Activated CD8-positive, alpha-beta memory T cell treated with anti-CD3 and anti-CD28 coated beads for 36 hours (primary cell): ENCODE results near the gene PTPRT. TPM values are rescaled to one million over a fixed set of nuclear protein-coding genes. Genes with fewer than 3 reads are reported as not detected.

Experiments used
- CTCF ChIA-PET: fragments of 350-600 bp; sonication (Branson Sonifier 250); formaldehyde crosslinking; loops from one replicate; lab custom pipeline; 2021; ENCODE audit warnings: antibody characterized with exemption; lab: Charles Lee
- POLR2A ChIA-PET: fragments of 350-600 bp; sonication (Branson Sonifier 250); formaldehyde crosslinking; loops from one replicate; lab custom pipeline; 2021; ENCODE audit warnings: antibody characterized with exemption; lab: Charles Lee
- total RNA-seq, 2 experiments: library from RNA; stranded (reverse); gene quantifications; one replicate each; pipeline ENCODE4 v1.2.3, GENCODE V29; 2021

PTPRT gene
- total RNA-seq, 2 experiments from 2014 or later, result not detected

GRCh38 chr20:42159808-42160207 lies 1029.9 kb downstream of the PTPRT start:
- POLR2A ChIA-PET, result no interaction called here
- CTCF ChIA-PET, result no interaction called here

- ChIA-PET POLR2A (no interaction called here), CTCF (no interaction called here)
These were observed 1031.4 kb downstream of the PTPRT start for GRCh38 chr20:42158272-42158671.

DNA sequence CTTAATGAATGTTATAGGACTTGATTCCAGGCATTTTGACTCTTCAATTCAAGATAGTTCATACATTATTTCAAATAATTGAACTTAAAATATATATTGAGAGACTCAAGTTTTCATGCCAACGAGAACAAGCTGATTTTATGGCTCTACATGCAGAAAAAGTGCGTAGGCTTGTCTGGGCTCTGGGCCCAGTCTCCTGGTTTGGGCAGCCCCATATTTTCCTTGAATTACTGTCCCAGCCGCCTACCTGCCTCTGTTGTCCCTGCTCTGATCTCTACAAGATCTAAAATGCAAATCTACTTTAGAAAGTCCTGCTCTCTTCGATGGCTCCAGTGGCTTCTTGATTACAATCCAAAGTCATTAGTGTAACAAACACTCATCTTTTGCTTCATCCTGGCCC lies 1034.1 kb downstream of the PTPRT start:
- POLR2A ChIA-PET, result no interaction called here
- CTCF ChIA-PET, result no interaction called here

- ChIA-PET CTCF (no interaction called here), POLR2A (no interaction called here)
These were observed 1037.1 kb downstream of the PTPRT start for GRCh38 chr20:42152575-42152974.

DNA sequence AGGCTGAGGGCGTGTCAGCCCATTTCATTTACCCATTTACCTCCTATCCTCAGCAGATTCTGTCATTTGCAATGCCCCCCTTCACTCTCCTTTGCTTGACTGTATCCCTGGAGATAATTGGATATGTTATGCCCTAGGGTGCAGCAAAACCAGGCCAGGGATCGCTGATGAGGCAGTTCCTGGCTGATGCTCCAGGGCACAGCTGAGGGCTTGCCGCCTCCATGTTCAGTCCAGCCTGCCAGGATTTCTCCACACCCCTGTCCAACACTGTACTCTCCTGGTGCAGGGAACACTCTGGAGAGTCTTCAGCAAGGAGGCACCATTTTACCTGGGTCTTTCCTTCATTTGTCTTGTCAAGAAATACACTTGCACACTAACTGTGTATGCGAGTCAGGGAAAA lies 1039.5 kb downstream of the PTPRT start:
- ChIA-PET POLR2A (no interaction called here), CTCF (no interaction called here)

- ChIA-PET POLR2A (no interaction called here), CTCF (no interaction called here)
These were observed 1051.0 kb downstream of the PTPRT start for GRCh38 chr20:42138729-42139128.

DNA sequence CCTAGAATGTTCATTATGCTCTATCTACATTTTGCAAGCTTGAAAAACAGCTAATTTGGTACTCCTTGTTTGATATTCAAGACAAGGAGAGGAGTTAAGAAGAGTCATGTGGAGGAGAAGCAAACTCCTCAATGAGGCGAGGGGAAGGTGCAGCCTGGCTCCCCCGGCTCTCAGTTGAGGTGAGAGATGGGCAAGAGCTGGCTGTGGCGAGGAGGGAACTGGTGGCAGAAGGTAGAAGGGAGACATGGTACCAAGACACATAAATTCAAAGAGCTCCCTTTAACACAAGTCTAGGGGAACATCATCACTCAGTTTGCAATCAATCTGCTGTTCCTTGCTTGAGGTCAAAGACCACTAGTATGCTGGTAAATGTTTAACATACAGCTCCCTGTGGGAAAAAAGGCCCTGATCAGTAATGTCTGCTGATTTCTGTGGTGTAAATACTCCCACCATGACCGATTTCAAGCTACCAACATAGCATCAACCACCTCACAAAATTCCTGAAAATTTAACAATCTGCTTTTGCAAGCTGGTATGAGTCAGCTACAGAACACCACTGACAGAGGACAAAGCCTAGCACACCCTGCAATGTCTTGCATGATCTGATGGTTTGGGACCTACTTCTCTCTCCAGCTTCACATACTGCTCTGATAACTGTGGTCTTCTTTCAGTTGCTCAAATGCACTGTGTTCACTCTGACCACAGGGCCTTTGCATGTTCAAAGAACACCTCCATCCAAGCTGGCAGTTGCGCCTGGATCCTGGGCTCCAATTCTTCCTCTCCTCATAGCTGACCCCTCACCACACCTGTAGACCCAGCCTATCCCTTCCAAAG lies 1055.2 kb downstream of the PTPRT start:
- POLR2A ChIA-PET, result no interaction called here
- CTCF ChIA-PET, result no interaction called here

GRCh38 chr20:42130810-42131596 lies 1058.7 kb downstream of the PTPRT start:
- CTCF ChIA-PET, result no interaction called here

DNA sequence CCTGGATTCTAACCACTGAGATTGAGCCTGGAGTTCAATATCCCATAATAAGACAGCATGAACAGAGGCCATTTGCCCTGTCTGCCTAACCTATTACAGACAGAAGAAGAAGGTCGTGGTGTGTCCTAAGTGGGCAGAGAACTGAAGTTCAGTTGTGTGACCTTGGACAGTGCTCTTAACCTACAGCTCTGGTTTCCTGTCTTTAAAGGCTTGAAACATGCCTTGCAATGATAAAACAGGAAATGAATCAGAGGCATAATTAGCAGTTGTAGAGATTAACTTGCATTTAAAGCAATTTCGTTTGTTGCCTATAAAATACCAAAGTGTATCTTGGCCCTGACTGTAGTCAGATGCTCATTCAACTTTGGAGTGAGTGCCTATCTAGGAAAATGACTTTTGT lies 1064.3 kb downstream of the PTPRT start:
- POLR2A ChIA-PET, result no interaction called here
- CTCF ChIA-PET, result no interaction called here

More at GRCh38 chr20:42130810-42131596, 1058.7 kb downstream of the PTPRT start:
- POLR2A ChIA-PET, result no interaction called here

DNA sequence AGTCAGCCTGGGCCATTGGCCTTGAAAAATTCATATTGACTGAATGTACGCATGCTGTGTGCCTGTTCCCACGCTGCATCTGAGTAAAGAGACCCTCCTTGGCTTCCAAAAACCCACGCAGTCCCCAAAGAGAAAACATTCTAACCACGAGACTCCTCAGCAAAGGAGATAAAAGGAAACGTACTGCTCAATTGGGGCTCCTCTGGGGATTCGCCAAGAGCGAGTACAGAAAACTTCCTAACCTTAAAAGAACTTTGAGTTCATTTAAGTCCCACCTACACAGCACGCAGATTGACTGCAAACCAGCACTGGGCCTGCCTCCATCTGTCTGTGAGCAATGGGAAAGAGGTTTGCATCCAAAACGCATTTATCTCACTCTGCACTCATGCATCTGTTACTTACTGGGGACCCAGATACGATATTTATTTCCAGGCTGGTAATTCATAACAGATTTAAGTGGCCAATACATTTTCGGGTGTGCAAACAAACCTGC lies 1065.7 kb downstream of the PTPRT start:
- POLR2A ChIA-PET, result no interaction called here
- CTCF ChIA-PET, result no interaction called here

DNA sequence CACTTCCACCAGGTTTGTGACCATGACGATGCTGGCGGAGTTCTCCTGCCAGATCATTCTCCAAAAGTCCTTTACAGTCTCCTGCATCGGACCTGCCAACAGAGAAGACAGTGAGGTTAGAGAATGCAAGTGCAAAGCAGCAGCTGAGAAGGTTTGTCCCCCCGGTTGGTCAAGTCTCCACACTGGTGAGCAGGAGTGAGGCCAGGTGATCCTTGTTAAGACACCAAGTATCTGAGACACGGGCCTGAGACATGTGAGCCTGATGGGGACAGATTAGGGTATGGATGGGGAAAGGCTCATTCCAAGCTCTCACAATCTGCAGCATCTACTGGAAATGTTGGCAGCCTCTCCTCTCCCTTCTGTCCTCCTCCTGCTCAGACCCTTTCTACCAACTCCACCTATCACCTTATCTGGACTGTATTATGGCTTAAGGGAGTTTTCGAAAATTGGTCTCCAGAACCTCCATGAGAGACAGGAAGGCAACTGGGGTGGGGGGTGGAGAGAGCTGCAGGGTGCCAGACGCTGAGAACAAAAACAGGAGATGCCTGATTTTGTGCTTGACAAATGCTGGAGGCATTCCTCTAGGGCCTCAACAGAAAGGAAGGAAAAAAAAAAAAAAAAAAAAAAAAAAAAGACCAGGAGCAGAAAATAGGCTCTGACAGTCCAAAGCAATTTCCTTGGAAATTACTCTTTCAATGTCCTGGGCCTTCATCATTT lies 1071.1 kb downstream of the PTPRT start:
- POLR2A ChIA-PET, result no interaction called here
- CTCF ChIA-PET, result no interaction called here

DNA sequence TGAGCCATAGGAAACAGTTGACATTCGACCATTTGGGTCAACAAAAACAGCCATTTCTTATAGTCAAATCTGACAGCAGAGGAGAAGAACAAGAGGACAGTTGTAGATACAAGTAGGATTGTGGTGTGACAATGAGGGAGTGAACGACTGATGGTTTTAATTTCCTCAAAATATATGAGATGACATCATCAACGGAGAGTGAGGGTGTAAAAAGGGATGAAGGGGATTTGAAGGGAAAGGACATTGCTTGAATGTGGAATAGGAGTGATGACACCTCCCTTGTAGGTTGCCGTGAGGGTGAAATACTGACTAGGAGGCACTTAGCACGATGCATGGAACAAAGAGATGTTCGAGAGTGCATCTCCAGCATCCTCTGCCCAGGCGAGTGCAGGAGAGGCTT lies 1071.7 kb downstream of the PTPRT start:
- POLR2A ChIA-PET, result no interaction called here
- CTCF ChIA-PET, result no interaction called here

DNA sequence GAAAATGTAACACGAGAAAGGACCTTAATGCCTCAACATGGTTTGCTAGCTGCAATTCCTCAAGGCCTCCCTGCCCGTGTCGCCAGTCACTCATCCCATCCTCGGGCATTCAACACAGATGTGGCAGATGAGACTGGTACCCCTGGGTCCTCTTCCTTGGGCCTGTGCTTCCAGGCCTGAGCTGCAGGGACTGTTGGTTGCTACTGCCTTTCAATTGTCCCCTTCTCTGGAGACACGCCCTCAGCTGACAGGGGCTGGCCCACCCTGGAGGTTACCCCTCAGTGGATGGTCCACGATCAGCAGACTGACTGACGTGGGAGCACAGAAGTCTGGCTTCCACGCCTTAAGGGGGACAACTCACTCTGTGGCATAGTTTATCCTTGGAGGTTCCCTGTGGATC lies 1076.5 kb downstream of the PTPRT start:
- ChIA-PET CTCF (no interaction called here), POLR2A (no interaction called here)

DNA sequence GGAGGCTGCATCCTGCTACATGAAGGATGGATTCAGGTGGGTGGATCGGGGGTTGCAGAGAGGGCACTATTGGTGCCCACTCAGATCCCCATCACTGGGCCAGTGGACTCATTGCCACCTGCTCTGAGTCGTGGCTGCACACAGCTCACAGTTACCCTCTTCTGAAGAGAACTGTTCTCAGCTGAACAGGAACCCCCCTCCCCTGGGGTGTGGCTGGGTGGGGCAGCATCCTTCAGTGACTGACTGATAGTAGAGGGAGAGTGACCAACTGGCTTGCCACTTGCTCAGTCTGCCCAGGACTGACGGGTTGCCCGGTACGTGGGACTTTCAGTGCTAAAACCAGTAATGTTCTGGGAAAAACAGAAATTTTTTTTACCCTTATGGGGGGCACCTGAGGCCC lies 1077.5 kb downstream of the PTPRT start:
- CTCF ChIA-PET, result no interaction called here
- POLR2A ChIA-PET, result no interaction called here

- ChIA-PET POLR2A (no interaction called here), CTCF (no interaction called here)
These were observed 1078.4 kb downstream of the PTPRT start for GRCh38 chr20:42111349-42111748.

- CTCF ChIA-PET, result no interaction called here
These were observed 1079.4 kb downstream of the PTPRT start for GRCh38 chr20:42110301-42110700.

DNA sequence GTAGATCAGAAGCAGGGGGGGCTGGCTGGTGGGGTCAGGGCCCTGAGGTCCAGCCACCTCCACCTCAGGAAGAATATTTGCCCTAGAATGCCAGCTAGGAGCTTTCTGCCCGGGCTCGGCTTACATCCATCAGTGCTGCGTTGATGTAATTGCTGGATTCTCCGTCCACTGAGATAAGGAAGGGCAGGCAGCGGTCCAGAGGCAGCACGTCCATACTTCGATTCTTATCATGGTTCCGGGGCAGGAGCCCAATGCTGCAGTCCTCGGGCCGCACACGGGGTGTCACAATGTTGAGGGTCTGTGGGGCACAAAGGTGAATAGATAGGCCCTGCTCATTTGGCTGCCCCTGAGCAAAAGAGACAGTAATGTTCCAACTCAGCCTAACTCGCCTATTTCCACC lies 1087.7 kb downstream of the PTPRT start:
- CTCF ChIA-PET, result no interaction called here
- POLR2A ChIA-PET, result no interaction called here

More at GRCh38 chr20:42110301-42110700, 1079.4 kb downstream of the PTPRT start:
- POLR2A ChIA-PET, result no interaction called here

DNA sequence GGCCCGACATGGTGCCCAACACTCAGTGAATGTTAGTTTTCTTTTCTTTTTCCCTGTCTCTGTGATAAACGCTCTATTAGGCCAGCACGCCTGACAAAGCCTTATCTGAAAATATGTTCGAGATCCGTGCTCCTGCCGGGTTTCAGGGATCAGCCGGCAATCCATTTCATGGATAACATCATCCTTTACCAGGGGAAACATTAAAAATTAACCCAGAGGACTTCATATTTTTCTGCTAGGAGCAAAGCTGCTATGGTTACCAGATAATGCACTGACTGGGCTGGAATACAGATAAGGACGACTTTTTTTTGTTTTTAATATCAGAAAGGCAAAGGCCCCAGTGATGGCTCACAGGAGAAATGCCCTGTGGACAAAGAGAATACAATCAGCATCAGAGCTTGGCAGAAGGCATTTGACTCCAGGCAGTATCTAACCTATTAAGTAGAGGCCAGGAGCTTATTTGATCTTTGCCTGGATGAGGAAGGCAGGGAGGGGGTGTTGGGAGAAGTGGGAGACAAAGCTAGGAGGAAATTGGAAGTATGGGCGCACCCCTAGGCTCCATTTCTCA lies 1089.5 kb downstream of the PTPRT start:
- ChIA-PET POLR2A (no interaction called here), CTCF (no interaction called here)

DNA sequence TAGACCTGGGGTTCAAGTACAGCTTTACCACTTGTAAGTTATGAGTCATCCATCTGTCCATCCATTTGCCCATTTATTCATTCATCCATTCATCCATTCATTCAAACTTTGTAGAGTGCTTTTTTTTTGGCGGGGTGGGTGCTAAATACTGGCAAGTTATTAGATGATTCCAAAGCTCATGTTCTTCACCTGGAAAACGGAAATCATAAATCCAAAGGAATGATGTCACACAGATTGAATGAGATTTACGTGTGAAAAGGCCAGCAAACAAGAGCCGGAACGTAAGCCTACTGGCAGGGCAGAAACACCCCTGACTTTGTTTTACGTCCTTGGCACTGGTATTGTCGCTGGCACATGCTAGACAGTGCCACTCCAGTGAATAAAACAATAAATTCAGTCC lies 1090.6 kb downstream of the PTPRT start:
- CTCF ChIA-PET, result no interaction called here
- POLR2A ChIA-PET, result no interaction called here

GRCh38 chr20:42098418-42098817 lies 1091.3 kb downstream of the PTPRT start:
- ChIA-PET POLR2A (no interaction called here), CTCF (no interaction called here)
